ENCODE data around the gene CRHR2.
A peak's percentile ranks its signal among the peaks of the same experiment; 100 is the strongest.
"Not testable (repeated sequence)": the region's sequence is repeated elsewhere in the genome, so short reads cannot be mapped to it uniquely, and the experiment has no call there.

CRHR2 gene

GRCh38 chr7:30649717-30650420, 32.4 kb downstream of the CRHR2 start:
- Mint-ChIP-seq H3K4me1 (ENCODE audit: low read depth) (no peaks in the 10 kb centered on the region), H3K27ac (no peak overlapping the region)
- no peak for DNase-seq (ENCODE audit: low spot score)

GRCh38 chr7:30648744-30649540, 33.3 kb downstream of the CRHR2 start:
- Mint-ChIP-seq H3K36me3 (ENCODE audit: low read depth) (no peaks in the 10 kb centered on the region), H3K27me3 (ENCODE audit: low read depth) (no peaks in the 10 kb centered on the region), H3K9me3 (no peaks in the 10 kb centered on the region), H3K4me3 (no peak overlapping the region), H3K27ac (no peak overlapping the region), H3K4me1 (ENCODE audit: low read depth) (no peaks in the 10 kb centered on the region)
- DNase-seq (ENCODE audit: low spot score) = no peak

More at GRCh38 chr7:30649717-30650420, 32.4 kb downstream of the CRHR2 start:
- no peaks in the 10 kb centered on the region for H3K9me3 Mint-ChIP-seq
- H3K27me3 Mint-ChIP-seq (ENCODE audit: low read depth) = no peaks in the 10 kb centered on the region
- no peak overlapping the region for H3K4me3 Mint-ChIP-seq
- no peaks in the 10 kb centered on the region for H3K36me3 Mint-ChIP-seq (ENCODE audit: low read depth)

DNA sequence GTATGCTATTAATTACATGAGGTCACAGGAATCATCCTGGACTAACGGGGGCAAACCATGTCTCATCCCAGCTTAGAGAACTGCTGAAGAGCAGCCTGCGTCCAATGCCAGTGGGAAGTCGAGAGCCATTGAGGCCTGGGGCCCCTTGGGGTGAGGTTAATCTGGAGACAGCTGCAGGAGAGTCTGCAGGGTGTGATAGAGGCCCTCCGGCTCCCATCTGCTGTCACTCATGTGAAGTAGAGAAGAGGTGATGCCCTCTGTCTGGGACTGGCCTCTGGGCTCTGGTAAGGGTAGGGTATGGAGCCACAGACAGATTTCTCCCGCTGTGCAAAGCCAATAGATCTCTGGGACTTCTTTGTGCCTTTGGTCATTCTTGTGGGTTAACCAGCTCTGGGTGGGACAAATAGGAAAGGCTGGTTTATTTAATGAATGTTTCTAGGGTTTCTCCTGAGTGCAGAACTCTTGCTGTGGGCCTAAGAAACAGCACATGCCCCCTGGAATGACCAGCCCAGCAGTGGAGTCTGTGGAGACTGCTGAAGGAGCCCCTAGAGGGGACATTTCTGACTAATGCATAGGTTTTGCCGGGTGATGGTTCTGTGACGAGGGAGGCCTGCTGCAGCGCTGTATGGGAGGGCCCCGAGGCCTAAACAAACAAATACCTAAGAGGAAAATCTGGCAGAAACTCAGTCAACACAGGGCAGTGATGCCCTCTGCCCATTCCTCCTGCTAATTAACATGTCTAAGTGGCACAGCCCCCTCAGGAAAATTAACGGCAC, 34.5 kb downstream of the CRHR2 start:
- no peak for DNase-seq (ENCODE audit: low spot score)
- H3K27ac Mint-ChIP-seq = no peak overlapping the region

GRCh38 chr7:30646154-30646553, 36.1 kb downstream of the CRHR2 start:
- no peak for DNase-seq (ENCODE audit: low spot score)
- Mint-ChIP-seq H3K4me3 (no peak overlapping the region), H3K36me3 (ENCODE audit: low read depth) (no peaks in the 10 kb centered on the region), H3K27me3 (ENCODE audit: low read depth) (no peaks in the 10 kb centered on the region), H3K4me1 (ENCODE audit: low read depth) (no peaks in the 10 kb centered on the region), H3K9me3 (no peaks in the 10 kb centered on the region), H3K27ac (no peak overlapping the region)

More for the DNA sequence above, 34.5 kb downstream of the CRHR2 start:
- Mint-ChIP-seq H3K4me1 (ENCODE audit: low read depth) (no peaks in the 10 kb centered on the region), H3K27me3 (ENCODE audit: low read depth) (no peaks in the 10 kb centered on the region), H3K9me3 (no peaks in the 10 kb centered on the region), H3K4me3 (no peak overlapping the region), H3K36me3 (ENCODE audit: low read depth) (no peaks in the 10 kb centered on the region)

DNA sequence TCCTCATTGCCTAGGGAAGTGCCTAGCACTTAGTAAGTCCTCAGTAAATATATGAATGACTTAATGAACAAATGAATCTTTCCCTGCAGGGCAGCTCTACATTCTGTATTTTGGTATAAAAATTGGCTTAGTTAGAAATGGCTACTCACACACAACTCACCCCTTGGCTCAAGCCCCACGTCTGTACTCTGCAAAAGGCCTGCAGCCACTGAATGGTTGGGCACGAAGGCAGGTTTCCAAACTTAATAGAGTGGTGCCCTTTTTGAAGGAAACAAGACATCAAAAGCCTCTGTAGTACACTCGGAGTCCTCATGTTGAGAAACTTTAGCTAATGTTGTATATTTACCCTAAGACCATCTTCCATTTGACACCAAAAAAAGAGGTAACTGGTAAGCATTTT, 36.6 kb downstream of the CRHR2 start:
- no peak for DNase-seq (ENCODE audit: low spot score)
- Mint-ChIP-seq H3K27me3 (ENCODE audit: low read depth) (no peaks in the 10 kb centered on the region), H3K4me3 (no peak overlapping the region), H3K36me3 (ENCODE audit: low read depth) (no peaks in the 10 kb centered on the region), H3K27ac (peak overlapping the region; percentile 31), H3K4me1 (ENCODE audit: low read depth) (no peaks in the 10 kb centered on the region), H3K9me3 (no peaks in the 10 kb centered on the region)

GRCh38 chr7:30644286-30644955, 37.8 kb downstream of the CRHR2 start:
- no peaks in the 10 kb centered on the region for H3K27me3 Mint-ChIP-seq (ENCODE audit: low read depth)
- H3K27ac Mint-ChIP-seq = no peak overlapping the region
- H3K9me3 Mint-ChIP-seq = no peaks in the 10 kb centered on the region

DNA sequence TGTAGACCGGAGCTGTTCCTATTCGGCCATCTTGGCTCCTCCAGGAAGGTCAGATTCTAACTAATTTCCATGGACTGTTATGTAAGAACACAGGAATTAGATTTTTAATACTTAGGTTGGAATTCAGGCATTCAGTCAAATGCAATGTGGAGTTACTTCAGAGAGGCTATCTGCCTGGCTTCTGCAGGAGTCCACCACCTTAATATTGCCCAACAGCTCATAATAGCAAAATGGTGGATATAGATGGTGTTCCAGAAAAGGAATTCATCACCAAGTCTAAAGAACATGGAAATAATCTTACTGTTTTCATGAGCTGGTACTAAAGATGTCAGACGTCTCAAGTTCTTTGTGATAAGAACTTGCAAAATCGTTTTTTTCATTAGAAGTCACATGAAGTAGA, 39.5 kb downstream of the CRHR2 start:
- Mint-ChIP-seq H3K27ac (no peak overlapping the region), H3K36me3 (ENCODE audit: low read depth) (no peaks in the 10 kb centered on the region), H3K9me3 (no peaks in the 10 kb centered on the region), H3K4me1 (ENCODE audit: low read depth) (no peaks in the 10 kb centered on the region), H3K4me3 (no peak overlapping the region), H3K27me3 (ENCODE audit: low read depth) (no peaks in the 10 kb centered on the region)
- DNase-seq (ENCODE audit: low spot score) = no peak

More at GRCh38 chr7:30644286-30644955, 37.8 kb downstream of the CRHR2 start:
- Mint-ChIP-seq H3K36me3 (ENCODE audit: low read depth) (no peaks in the 10 kb centered on the region), H3K4me3 (no peak overlapping the region), H3K4me1 (ENCODE audit: low read depth) (no peaks in the 10 kb centered on the region)
- DNase-seq (ENCODE audit: low spot score) = no peak

GRCh38 chr7:30642322-30642721, 39.9 kb downstream of the CRHR2 start:
- not testable (repeated sequence) for DNase-seq (ENCODE audit: low spot score); H3K27me3 Mint-ChIP-seq (ENCODE audit: low read depth); H3K9me3 Mint-ChIP-seq; H3K36me3 Mint-ChIP-seq (ENCODE audit: low read depth); H3K4me1 Mint-ChIP-seq (ENCODE audit: low read depth); H3K27ac Mint-ChIP-seq; H3K4me3 Mint-ChIP-seq

- Mint-ChIP-seq H3K27me3 (ENCODE audit: low read depth) (no peaks in the 10 kb centered on the region), H3K4me3 (no peak overlapping the region), H3K36me3 (ENCODE audit: low read depth) (peaks cover 47% of the 10 kb centered on the region), H3K27ac (no peak overlapping the region), H3K4me1 (ENCODE audit: low read depth) (no peaks in the 10 kb centered on the region), H3K9me3 (no peaks in the 10 kb centered on the region)
- no peak for DNase-seq (ENCODE audit: low spot score)
These were observed 46.5 kb downstream of the CRHR2 start for GRCh38 chr7:30635798-30636197.

GRCh38 chr7:30634634-30635201, 47.5 kb downstream of the CRHR2 start:
- Mint-ChIP-seq H3K4me3 (no peak overlapping the region), H3K36me3 (ENCODE audit: low read depth) (peaks cover 54% of the 10 kb centered on the region), H3K9me3 (no peaks in the 10 kb centered on the region), H3K27ac (no peak overlapping the region), H3K4me1 (ENCODE audit: low read depth) (no peaks in the 10 kb centered on the region), H3K27me3 (ENCODE audit: low read depth) (no peaks in the 10 kb centered on the region)
- DNase-seq (ENCODE audit: low spot score) = no peak

GRCh38 chr7:30634193-30634626, 48.0 kb downstream of the CRHR2 start:
- Mint-ChIP-seq H3K9me3 (no peaks in the 10 kb centered on the region), H3K4me3 (no peak overlapping the region), H3K27ac (no peak overlapping the region), H3K27me3 (ENCODE audit: low read depth) (no peaks in the 10 kb centered on the region), H3K36me3 (ENCODE audit: low read depth) (peaks cover 58% of the 10 kb centered on the region), H3K4me1 (ENCODE audit: low read depth) (no peaks in the 10 kb centered on the region)
- no peak for DNase-seq (ENCODE audit: low spot score)

- Mint-ChIP-seq H3K36me3 (ENCODE audit: low read depth) (peaks cover 65% of the 10 kb centered on the region), H3K9me3 (no peaks in the 10 kb centered on the region), H3K27ac (no peak overlapping the region), H3K4me1 (ENCODE audit: low read depth) (no peaks in the 10 kb centered on the region), H3K27me3 (ENCODE audit: low read depth) (no peaks in the 10 kb centered on the region), H3K4me3 (no peak overlapping the region)
- DNase-seq (ENCODE audit: low spot score) = no peak
These were observed 49.0 kb downstream of the CRHR2 start for GRCh38 chr7:30633223-30633622.

DNA sequence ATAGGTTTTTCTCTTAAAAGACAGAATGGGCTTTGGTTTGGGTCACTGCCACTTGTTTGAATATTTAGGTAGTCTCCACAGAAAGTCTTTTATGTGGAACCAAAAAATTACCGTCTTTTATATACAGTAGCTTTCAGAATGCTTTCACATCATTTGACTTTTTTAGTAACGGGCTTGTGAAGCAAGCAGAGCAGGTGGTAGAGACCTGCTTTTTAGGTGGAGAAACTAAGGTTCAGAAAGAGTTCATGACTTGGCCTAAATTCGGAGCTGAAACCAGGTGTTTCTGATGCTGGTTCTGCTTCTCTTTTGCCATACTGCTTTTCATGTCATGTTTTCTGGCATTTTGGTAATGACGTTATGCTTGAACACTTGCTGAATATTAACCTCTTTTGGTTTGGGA, 51.3 kb downstream of the CRHR2 start:
- no peak for DNase-seq (ENCODE audit: low spot score)
- H3K27ac Mint-ChIP-seq = no peak overlapping the region
- H3K36me3 Mint-ChIP-seq (ENCODE audit: low read depth) = peaks cover 77% of the 10 kb centered on the region
- peaks cover 3% of the 10 kb centered on the region for H3K4me1 Mint-ChIP-seq (ENCODE audit: low read depth)
- H3K27me3 Mint-ChIP-seq (ENCODE audit: low read depth) = no peaks in the 10 kb centered on the region
- no peaks in the 10 kb centered on the region for H3K9me3 Mint-ChIP-seq
- H3K4me3 Mint-ChIP-seq = no peak overlapping the region

All from T-helper 2 cell treated with Interferon-gamma antibody and Interleukin-4, amounts not matched to agents 5 μg/mL and 100 μg/mL, for 36 hours (primary cell).